ENCODE results near the gene CARD14.

CARD14 gene

DNA sequence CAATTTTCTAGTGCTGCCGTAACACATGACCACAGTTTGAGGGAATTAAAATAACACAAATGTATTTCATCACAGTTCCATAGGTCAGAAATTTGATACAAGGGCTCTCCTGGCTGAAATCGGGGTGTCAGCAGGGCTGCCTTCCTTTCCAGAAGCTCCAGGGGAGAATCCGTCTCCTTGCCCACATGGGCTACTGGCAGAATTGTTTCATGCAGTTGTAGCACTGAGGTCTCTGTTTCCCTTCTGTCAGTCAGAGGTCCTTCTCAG, 43.4 kb upstream of the CARD14 start:
- TF ChIP-seq, protein P1, sequence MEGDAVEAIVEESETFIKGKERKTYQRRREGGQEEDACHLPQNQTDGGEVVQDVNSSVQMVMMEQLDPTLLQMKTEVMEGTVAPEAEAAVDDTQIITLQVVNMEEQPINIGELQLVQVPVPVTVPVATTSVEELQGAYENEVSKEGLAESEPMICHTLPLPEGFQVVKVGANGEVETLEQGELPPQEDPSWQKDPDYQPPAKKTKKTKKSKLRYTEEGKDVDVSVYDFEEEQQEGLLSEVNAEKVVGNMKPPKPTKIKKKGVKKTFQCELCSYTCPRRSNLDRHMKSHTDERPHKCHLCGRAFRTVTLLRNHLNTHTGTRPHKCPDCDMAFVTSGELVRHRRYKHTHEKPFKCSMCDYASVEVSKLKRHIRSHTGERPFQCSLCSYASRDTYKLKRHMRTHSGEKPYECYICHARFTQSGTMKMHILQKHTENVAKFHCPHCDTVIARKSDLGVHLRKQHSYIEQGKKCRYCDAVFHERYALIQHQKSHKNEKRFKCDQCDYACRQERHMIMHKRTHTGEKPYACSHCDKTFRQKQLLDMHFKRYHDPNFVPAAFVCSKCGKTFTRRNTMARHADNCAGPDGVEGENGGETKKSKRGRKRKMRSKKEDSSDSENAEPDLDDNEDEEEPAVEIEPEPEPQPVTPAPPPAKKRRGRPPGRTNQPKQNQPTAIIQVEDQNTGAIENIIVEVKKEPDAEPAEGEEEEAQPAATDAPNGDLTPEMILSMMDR (IDR thresholded peaks at IDR 0.05), result no peak
- no peak overlapping the region for H3K27ac ChIP-seq
- DNase-seq (ENCODE audit: low spot score), result no peak
- H3K4me3 ChIP-seq, result no peak overlapping the region

DNA sequence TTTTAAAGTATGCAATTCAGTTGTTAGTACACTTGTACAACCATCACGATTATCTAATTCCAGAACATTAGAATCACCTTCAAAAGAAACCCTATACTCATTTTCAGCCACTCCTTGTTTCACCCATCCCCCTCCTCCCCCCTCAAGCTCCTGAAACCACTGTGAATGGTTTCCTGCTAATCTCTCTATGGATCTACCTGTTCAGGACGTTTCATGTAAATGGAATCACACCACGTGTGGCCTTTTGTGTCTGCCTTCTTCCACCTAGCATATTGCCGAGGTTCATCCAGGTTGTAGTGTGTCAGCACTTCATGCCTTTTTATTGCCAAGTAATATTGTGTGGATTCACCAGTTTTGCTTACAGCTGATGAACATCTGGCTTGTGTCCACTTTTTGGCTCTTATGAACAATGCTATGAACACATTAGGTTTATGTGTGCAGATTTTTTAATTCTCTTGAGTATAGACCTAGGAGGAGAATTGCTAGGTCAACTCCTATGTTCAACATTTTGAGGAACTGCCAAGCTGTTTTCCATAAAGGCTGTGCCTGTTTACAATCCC, 40.7 kb upstream of the CARD14 start:
- TF ChIP-seq, protein P1 (IDR thresholded peaks at IDR 0.05), result no peak
- no peak overlapping the region for H3K27ac ChIP-seq
- H3K4me3 ChIP-seq, result no peak overlapping the region
- DNase-seq (ENCODE audit: low spot score), result no peak

DNA sequence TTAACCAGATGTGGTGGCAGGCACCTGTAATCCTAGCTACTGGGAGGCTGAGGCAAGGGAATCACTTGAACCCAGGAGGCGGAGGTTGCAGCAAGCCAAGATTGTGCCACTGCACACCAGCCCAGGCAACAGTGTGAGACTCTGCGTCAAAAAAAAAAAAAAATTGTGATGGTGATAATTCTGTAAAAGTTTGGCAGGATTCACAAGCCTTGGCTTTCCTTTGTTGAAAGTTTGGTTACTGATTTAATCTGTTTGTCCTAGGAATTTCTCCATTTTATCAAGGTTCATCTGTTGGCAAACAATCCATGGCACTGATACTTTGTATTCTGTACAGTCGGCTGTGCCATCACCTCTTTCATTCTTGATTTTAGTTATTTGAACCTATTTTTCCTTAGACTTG, 38.8 kb upstream of the CARD14 start:
- DNase-seq (ENCODE audit: low spot score), result no peak
- H3K27ac ChIP-seq, result no peak overlapping the region
- TF ChIP-seq, protein P1 (IDR thresholded peaks at IDR 0.05), result no peak
- H3K4me3 ChIP-seq, result no peak overlapping the region

DNA sequence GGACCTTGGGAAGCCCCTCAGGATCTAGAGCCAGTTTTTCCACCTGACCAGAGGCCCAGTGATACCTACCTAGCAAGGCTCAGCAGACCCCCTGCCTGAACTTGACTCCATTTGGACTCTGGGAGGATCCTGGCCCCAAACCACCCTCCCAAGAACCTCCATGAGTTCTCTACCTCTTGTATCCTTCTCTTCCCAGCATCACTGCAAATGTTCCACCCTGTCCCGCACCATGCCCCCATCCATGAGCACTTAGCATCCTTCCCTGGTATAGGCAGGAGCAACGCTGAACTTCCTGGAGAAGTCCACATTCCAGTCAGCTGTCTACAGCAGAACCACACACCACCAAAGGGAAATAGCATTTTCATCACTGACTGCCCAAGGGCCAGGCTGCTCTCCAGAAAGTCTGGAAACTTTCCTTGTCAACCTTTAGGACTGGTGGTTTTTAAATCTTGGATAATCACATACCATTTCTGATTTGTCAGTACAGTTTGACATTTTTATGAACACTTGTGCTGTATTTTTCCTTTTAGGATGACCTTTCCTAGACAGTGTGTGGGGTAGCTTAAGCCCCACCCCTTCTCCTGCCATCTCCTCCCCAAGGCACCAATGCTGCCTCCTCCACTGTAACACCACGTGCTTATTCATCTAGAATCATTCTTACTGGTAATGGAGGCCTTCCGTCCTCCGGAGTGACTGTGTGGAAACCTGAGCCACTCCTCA, 36.8 kb upstream of the CARD14 start:
- H3K4me3 ChIP-seq, result no peak overlapping the region
- no peak for DNase-seq (ENCODE audit: low spot score)
- TF ChIP-seq, protein P1 (IDR thresholded peaks at IDR 0.05), result no peak
- no peak overlapping the region for H3K27ac ChIP-seq

DNA sequence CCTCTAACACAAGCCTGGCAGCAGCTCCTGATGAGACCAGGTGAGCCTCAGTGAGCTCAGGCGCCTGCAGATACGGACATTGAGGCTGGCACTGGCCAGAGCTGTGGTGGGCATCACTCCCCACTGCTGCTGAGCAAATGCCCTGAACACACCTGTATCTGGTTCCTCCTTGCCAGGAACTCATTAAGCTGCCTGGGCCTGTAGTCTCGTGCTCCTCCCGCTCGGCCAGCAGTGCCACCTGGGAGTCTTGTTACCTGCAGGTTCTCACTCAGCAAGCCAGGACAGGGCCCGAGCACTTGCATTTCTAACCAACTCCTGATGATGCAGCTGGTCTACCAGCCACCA, 36.2 kb upstream of the CARD14 start:
- DNase-seq (ENCODE audit: low spot score), result no peak
- H3K27ac ChIP-seq, result no peak overlapping the region
- no peak overlapping the region for H3K4me3 ChIP-seq
- TF ChIP-seq, protein P1 (IDR thresholded peaks at IDR 0.05), result no peak

DNA sequence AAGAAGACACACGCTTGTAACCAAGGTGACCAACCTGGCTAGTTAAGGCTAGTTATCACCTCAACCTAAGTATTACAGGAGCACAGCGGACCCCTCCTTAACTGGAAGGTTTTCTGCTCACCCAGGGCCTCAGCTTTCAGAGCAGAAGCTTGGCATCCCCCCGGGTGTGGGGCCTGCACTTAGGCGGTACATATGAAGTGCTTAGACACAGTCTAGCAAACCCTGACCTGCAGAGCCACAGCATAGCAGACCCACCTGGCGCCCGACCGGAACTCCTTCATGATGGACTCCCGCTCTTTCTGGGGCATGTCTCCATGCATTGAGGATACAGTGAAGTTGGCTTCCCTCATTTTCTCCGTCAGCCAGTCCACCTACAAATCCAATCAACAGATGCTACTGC, 32.7 kb upstream of the CARD14 start:
- no peak for DNase-seq (ENCODE audit: low spot score)
- TF ChIP-seq, protein P1 (IDR thresholded peaks at IDR 0.05), result no peak

DNA sequence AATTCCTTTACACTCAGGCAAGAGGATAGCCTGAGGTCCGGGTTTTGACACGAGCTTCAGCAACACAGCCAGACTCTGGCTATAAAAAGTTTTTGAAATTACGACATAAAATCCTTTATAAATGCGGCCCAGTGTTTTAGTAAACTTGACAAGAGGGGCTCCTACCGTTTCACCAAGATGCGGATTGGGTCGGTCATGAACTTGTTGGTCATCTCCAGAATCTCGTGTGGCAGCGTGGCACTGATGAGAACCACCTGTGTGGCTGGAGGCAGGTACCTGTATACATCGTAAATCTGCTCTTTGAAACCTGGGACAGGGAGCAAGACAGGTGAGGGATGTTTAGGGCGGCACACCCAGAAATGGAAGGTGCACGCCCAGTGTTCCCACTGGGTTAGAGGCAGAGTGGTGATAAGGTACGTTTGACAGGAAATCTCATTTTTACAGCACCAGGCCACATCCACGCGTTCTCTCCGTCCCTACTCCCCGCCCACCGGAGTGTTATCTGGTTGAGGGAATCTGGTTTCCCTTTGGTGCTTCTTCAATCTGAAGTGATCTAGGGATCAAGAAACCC, 30.9 kb upstream of the CARD14 start:
- TF ChIP-seq, protein P1 (IDR thresholded peaks at IDR 0.05), result no peak
- DNase-seq (ENCODE audit: low spot score), result no peak
- Histone ChIP-seq H3K27ac (no peak overlapping the region), H3K4me3 (no peak overlapping the region)

More for the DNA sequence above, 32.7 kb upstream of the CARD14 start:
- no peak overlapping the region for H3K27ac ChIP-seq
- H3K4me3 ChIP-seq, result no peak overlapping the region
